ENCODE data around the gene MARS2.
A peak's percentile ranks its signal among the peaks of the same experiment; 100 is the strongest.
"Not testable (repeated sequence)": the region's sequence is repeated elsewhere in the genome, so short reads cannot be mapped to it uniquely, and the experiment has no call there.

MARS2 gene

GRCh38 chr2:197705121-197705911, at the start of gene MARS2:
TSS of gene MARS2 (plus strand) at chr2:197705369. CDS start at chr2:197705406, 37 bp downstream.
- peak; percentile 81 to 93 for DNase-seq (ENCODE audit: low read depth in 2 of 2)

DNA sequence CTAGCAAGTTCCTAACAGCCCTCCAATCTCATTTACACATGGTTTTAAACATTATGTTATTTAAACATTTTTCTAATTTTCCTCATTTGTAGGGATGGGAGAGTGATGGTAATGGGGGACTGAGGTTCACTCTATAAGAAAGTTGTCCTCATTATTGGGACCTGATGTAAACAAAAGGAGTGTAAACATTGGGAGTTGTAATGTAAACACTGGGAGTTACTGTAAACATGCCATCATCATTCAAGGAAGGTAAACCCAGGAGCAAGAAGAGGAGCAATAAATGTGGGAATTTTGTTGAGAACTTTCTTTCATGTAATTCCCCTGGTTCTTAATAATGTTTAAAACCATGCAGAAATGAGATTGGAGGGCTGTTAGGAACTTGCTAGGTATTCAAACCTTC, 47.6 kb upstream of the MARS2 start:
- no peak for DNase-seq (ENCODE audit: low read depth in 2 of 2)

DNA sequence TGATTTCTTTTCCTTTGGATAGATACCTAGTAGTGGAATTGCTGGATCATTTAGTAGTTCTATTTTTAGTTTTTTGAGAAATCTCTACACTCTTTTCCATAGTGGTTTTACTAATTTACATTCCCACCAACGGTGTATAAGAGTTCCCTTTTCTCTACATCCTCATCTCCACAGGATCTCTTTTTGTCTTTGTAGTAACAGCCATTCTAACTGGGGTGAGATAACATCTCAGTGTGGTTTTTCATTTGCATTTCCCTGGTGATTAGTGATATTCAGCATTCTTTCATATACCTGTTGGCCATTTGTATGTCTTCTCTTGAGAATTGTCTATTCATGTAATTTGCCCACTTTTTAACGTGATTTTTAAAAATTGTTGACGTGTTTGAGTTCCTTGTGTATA, 43.5 kb upstream of the MARS2 start:
- DNase-seq (ENCODE audit: low read depth in 2 of 2) = no peak

DNA sequence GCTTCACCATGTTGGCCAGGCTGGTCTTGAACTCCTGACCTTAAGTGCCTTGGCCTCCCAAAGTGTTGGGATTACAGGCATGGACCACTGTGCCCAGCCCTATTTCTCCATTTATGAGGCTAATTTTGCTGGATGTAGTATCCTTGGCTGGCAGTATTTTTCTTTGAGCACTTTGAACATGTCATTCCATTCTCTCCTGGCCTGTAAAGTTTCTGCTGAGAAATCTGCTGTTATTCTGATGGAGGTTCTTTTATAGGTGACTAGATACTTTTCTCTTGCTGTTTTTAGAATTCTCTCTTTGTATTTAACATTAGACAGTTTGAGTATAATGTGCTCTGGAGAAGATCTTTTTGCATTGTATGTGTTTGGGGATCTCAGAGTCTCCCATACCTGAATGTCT, 38.9 kb upstream of the MARS2 start:
- no peak for DNase-seq (ENCODE audit: low read depth in 2 of 2)

DNA sequence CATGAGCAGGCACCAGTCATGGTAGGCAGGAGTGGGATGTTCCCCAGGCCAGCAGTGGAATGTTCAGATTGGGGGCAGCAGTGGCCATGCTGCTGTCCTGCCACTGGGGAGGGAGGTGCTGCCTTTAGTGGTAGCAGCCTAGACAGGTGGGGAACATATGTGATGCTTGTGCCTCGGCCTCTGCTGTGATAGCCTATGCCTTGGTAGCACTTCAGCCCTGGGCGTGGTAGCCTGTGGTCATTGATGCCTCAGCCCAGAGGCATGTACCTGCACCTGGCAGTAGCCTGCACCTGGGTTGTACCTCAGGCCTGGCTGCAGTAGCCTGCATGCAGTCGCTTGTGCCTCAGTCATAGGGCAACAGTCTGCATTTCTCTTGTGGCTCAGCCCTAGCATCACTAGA, 36.9 kb upstream of the MARS2 start:
- no peak for DNase-seq (ENCODE audit: low read depth in 2 of 2)

DNA sequence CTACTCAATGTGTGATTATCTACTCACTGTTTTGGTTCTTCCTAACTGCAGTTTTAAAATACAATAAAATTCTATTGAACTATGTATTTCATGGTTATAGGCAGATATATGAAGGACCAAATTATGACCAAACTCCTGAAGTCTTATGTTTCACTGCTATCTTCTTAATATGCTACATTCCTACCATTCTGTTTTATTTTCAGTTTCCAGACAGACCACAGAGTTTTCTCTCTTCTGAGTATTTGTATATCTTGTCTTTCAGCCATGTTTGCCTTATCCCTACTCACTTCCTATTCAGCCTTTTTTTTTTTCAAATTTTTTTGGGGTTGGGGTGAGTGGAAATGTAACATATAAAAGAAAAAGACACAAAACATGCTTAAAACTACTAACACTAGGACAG, 36.1 kb upstream of the MARS2 start:
- DNase-seq (ENCODE audit: low read depth in 2 of 2) = no peak

DNA sequence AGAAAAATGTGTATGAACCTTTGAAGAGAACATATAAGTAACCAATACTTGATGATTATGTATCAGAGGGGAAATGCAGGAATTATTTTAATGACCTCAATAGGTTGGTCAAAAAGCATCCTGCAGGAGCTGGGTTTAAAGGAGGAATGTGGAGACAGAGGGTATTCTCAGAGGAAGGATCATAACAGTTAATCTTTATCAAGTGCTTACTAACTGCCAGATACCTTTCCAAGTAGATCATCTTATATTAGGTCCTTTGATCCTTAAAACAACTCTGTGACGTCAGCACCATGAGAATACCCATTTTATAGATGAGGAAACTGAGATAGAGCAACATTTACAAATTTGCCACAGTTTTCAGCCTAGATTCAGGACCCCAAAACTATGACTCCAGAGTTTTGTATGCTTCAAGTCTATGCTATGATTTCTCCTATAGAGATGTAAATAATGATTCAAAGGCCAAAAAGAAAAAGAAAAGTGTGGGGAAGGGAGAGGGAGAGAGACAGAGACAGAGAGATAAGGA, 32.7 kb upstream of the MARS2 start:
- DNase-seq (ENCODE audit: low read depth in 2 of 2) = no peak

DNA sequence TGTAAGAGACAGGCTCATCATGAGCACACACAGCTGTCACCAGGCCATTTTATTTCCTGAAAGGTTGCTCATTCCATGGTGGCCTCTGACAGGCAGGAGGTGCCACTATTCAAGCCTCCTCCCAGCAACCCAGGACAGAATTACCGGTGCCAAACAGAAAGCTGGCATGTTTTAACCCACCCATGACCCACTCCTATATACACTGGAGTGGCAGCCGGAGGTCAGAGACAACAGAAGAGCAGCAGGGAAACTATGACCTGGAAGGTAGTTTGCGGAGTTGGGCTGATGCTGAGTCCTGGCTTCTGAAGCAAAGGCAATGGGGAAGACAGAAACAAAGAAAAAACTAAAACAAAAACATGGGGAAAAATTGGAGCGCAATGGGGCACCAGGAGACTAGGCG, 32.1 kb upstream of the MARS2 start:
- no peak for DNase-seq (ENCODE audit: low read depth in 2 of 2)

- no peak for DNase-seq (ENCODE audit: low read depth in 2 of 2)
Measured at GRCh38 chr2:197673606-197674005, 31.6 kb upstream of the MARS2 start.

DNA sequence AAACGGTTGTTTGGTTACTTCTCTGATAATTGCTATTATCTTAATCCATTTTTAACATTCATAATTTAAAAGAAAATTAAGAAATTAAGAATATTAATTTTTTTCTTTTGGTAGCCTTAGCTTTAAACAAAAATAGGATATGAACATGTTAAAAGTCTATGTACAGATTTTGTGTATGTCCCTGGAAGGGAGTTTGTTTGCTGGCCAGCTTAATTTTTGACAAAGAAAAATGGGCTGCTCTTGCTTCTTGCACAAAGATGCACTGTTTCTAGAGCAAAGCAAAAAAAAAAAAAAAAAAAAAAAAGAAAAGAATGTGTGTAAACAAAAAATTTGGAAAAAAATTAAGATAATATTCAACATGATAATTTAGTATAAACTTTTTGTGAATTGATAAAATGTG, 31.1 kb upstream of the MARS2 start:
- no peak for DNase-seq (ENCODE audit: low read depth in 2 of 2)

GRCh38 chr2:197674591-197674990, 30.6 kb upstream of the MARS2 start:
- no peak for DNase-seq (ENCODE audit: low read depth in 2 of 2)

DNA sequence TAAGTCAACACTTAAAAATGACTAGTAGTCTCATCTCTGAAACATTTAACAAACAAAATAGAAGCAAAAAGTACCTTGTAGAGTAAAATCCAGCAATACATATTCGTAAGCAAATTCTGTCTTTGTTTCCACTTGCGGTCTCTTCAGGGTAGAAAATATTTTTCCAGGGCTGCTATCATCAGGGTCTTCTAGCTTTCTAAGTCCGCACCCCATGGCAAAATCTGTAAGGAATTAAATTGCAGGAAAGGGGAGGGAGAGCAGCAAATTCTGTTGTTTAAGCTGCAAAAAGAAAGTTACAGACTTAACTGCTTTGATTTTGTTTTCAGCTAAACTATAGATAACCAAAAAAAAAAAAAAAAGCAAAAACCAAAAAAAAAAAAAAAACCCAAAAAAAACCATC, 29.9 kb upstream of the MARS2 start, which contains the start of gene RFTN2:
Gene RFTN2, minus strand, starts transcription at position 342 of the 400 bp plus-strand sequence. Its CDS starts 129 bp downstream, at position 213.
- no peak for DNase-seq (ENCODE audit: low read depth in 2 of 2)

- no peak for DNase-seq (ENCODE audit: low read depth in 2 of 2)
Measured at GRCh38 chr2:197675711-197676188, 29.4 kb upstream of the MARS2 start.

GRCh38 chr2:197677056-197677455, 28.1 kb upstream of the MARS2 start:
- no peak for DNase-seq (ENCODE audit: low read depth in 2 of 2)

GRCh38 chr2:197677483-197677882, 27.7 kb upstream of the MARS2 start:
- DNase-seq (ENCODE audit: low read depth in 2 of 2) = no peak

GRCh38 chr2:197695206-197695605, 10.0 kb upstream of the MARS2 start:
- DNase-seq (ENCODE audit: low read depth in 2 of 2) = not testable (repeated sequence)

- DNase-seq (ENCODE audit: low read depth in 2 of 2) = not testable (repeated sequence)
Measured at GRCh38 chr2:197695971-197696370, 9.2 kb upstream of the MARS2 start.

GRCh38 chr2:197696571-197696970, 8.6 kb upstream of the MARS2 start:
- DNase-seq (ENCODE audit: low read depth in 2 of 2) = not testable (repeated sequence)

DNA sequence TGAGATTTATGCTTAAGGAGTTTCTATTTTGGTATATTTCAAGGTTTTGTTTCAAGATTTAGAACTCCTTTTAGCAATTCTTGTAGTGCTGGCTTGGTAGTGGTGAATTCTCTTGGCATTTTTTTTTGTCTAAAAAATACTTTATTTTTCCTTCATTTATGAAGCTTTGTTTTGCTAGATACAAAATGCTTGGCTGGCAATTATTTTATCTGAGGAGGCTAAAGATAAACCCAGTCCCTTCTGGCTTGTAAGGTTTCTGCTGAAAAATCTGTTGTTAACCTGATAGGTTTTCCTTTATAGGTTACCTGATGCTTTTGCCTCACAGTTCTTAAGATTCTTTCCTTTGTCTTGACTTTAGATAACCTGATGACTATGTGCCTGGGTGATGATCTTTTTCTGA, 5.4 kb upstream of the MARS2 start:
- not testable (repeated sequence) for DNase-seq (ENCODE audit: low read depth in 2 of 2)

- no peak for DNase-seq (ENCODE audit: low read depth in 2 of 2)
Measured at GRCh38 chr2:197700960-197701359, 4.2 kb upstream of the MARS2 start.

GRCh38 chr2:197704434-197705120, 592 bp upstream of the MARS2 start:
- DNase-seq (ENCODE audit: low read depth in 2 of 2) = no peak

DNA sequence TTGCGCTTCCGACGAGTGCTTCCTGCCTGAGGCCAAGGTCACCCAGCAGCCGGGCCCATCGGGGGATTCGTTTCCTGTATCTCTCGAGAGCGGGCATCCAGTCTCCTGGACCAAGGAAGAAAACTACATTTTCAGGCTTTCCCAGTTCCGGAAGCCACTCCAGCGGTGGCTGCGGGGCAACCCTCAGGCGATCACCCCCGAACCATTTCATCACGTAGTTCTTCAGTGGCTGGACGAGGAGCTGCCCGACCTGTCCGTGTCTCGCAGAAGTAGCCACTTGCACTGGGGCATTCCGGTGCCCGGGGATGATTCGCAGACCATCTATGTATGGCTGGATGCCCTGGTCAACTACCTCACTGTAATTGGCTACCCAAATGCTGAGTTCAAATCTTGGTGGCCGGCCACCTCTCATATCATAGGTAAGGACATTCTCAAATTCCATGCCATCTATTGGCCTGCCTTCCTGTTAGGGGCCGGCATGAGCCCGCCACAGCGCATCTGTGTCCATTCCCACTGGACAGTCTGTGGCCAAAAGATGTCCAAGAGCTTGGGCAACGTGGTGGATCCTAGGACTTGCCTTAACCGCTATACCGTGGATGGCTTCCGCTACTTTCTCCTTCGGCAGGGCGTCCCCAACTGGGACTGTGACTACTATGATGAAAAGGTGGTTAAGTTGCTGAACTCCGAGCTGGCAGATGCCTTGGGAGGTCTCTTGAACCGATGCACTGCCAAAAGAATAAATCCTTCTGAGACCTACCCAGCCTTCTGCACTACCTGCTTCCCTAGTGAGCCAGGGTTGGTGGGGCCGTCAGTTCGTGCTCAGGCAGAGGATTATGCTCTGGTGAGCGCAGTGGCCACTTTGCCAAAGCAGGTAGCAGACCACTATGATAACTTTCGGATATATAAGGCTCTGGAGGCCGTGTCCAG, 1.0 kb downstream of the MARS2 start:
- no peak for DNase-seq (ENCODE audit: low read depth in 2 of 2)

Measured in stimulated activated CD8-positive, alpha-beta memory T cell treated with anti-CD3 and anti-CD28 coated beads, Interleukin-7, amount 100 ng/mL, for 4 hours (primary cell).